OCI-M2 (cell line): ENCODE results near the gene ZNF157.

Experiments used
- DNase-seq: peaks from one replicate; lab custom pipeline; 2025; ENCODE audit not compliant: unreplicated experiment; lab: John Stamatoyannopoulos, UW

The ZNF157 gene

DNA sequence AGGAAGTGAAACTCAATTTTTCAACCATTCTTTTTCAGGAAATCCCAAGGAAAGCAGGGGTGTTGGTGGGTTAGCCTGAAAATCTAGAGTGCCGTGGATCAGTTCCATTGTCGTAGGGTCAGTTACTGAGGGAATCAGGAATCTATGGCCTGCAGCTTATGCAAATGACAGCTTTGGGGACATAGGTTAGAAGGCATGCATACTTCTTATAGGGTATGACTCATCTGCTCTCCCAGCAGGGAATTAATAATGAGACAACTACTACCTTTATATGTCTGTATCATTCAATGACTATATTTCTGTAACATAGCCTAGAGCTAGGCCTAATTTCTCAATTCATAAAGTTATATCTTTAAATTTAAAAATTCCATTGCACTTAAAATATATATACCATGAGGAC lies 76.1 kb downstream of the ZNF157 start:
- no peak for DNase-seq

DNA sequence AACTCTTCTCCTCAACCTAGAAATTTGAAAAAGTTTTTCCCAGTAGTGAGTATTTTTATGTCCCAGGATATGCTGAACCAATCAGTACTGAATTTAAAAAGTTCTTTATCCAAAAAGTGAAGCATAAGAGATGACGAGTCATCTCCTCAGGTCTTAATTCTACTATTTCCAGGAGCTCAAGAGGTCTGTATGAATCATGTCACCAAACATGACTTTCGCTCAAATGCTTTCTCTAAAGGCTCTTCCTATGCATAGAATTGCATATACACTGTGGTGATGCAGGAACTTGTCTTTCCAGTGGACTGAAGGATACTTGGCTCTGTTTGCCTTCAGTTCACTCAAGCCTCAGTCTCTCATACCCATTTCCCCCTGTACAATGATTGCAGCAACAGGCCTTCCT lies 76.6 kb downstream of the ZNF157 start:
- no peak for DNase-seq

DNA sequence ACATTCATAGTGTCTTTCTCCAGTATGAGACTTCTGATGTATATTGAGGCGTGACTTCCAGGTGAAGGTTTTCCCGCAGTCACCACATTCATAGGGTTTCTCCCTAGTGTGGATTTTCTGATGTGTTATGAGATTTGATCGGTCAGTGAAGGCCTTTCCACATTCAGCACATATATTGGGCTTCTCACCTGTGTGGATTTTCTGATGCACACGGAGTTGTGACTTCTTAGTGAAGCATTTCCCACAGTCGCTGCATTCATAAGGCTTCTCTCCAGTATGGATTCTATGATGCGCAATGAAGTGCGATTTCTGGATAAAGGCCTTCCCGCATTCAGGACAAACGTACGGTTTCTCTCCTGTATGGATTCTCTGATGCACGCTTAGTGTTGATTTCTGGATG lies 77.2 kb downstream of the ZNF157 start:
- no peak for DNase-seq

DNA sequence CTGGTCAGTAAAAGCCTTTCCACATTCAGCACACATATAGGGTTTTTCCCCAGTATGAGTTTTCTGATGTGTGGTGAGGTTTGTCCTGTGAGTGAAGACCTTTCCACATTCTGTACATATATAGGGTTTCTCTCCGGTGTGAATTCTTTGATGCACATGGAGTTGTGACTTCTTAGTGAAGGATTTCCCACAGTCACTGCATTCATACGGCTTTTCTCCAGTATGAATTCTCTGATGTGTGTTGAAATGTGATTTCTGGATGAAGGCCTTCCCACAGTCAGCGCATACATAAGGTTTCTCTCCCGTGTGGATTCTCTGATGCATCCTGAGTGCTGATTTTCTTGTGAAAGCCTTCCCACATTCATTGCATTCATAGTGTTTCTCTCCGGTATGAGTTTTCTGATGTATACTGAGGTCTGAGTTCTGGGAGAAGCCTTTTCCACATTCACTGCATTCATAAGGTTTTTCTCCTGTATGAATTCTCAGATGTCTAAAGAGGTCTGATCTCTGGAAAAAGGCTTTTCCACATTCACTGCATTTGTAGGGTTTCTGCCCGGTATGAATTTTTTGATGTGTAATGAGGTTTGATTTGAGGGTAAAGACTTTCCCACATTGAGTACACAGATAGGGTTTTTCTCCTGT lies 77.9 kb downstream of the ZNF157 start:
- no peak for DNase-seq

DNA sequence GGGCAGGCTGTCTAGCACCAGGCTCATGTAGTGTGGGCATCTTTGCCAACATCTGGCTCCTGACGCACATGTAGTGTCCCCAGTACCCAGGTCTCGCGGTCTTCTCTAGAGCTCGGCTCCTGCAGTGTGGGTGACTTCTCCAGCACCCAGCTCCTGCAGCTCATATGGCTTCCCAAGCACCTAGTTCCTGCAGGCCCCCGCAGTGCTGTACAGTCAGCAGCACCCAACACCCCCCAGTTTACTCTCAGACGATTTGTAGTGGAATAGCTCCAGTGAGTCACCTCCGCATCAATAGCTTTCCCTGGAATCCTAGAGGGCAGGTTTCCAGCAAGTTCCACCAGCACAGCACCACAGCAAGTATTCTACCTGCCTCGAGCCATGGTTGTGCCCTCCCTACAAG lies 81.7 kb downstream of the ZNF157 start:
- DNase-seq = no peak

DNA sequence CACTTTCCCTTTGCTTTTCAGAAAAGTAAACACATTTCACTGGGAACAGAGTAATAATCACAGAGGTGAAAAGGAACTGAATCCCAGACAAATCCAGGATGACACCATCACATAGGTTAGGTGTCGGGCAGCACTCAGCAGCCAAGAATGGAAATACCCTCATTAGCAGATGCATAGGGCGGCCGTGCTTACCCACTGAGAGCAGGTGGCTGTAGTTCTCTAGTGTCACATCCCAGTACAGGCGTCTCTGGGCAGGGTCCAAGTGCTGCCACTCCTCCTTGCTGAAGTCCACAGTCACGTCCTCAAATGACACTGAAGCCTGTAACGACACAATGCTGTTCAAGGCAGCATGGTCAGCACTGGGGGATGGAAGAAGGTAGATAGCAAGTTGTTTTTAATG lies 85.7 kb downstream of the ZNF157 start:
- DNase-seq = no peak

DNA sequence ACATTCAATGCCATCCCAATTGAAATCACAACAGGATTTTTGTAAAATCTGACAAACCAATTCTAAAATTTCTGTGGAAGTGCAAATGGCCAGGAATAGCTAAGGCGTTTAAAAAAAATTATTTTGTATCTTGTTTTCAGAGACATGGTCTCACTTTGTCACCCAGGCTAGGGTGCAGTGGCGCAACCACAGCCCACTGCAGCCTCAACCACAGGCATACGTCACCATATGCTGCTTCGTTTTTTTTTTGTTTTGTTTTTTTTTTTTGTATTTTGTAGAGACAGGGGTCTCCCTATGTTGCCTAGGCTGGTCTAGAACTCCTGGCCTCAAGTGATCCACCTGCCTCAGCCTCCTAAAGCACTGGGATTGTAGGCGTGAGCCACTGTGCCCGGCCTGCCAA lies 88.2 kb downstream of the ZNF157 start:
- DNase-seq = no peak

DNA sequence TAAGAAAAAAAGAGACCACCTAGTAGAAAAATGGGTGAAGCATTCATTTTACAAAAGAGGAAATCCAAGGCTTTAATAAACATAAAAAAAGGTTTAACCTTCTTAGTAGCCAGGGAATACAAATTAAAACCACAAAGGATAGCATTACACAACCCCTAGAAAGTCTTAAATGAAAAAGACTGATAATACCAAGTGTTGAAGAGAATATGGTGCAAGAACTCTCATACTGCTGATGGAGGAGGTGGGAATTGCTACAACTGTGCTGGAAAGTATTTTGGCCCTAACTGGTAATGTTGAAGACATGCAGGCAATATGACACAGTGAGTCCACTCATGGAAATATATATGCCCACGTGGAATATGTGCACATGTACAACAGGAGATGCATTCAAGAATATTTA lies 90.2 kb downstream of the ZNF157 start:
- no peak for DNase-seq
